Measurements from ENCODE around the gene VPS41. TPM values are rescaled to one million over a fixed set of nuclear protein-coding genes. Genes with fewer than 3 reads are reported as not detected.

The VPS41 gene
- total and polyA plus RNA-seq, 2 of the 13 experiments (the other 11 are each of a cell fraction or from before 2014, with no cell fraction given), result 12.1 to 43.4 TPM

- TF ChIP-seq IKZF4 (CRISPR knock-in tag; IDR thresholded peaks at IDR 0.05; ENCODE audit: borderline replicate concordance, low read depth, not compliant biosample characterization), result no peak
- TF ChIP-seq BATF2 (CRISPR knock-in tag; IDR thresholded peaks at IDR 0.05), result no peak
Observed at GRCh38 chr7:38694326-38694725, 214.7 kb downstream of the VPS41 start (continued).

GRCh38 chr7:38686888-38687287 lies 222.1 kb downstream of the VPS41 start:
- DNase-seq (ENCODE audit: low spot score), result no peak
- ChIA-PET CTCF (ENCODE audit: low intra/inter-chr PET ratio, low total read pairs) (no interaction called here), POLR2A (no interaction called here)
- no peak overlapping the region for H3K4me3 ChIP-seq (replicated peaks in 1 of 3; ENCODE audit: insufficient read depth in 1 of 3, low read depth in 2 of 3, low read length in 3 of 3)
- no peaks in the 10 kb centered on the region for H3K9me3 ChIP-seq (ENCODE audit: low read length)
- H3K27ac ChIP-seq (ENCODE audit: extremely low read length, insufficient read depth, low read length), result no peak overlapping the region
- H3K4me2 ChIP-seq (ENCODE audit: low read depth, low read length), result no peak overlapping the region
- WGBS (ENCODE audit: low lambda C conversion rate), result 15% methylated on average over 7 of the region's 7 CpGs
- BruUV-seq (replicated peaks), result no TSS peak
- TF ChIP-seq HMGXB3 (CRISPR knock-in tag; IDR thresholded peaks at IDR 0.05; ENCODE audit: borderline replicate concordance) (no peak), THYN1 (CRISPR knock-in tag; IDR thresholded peaks at IDR 0.05; ENCODE audit: borderline replicate concordance, low read depth) (no peak), ZNF18 (CRISPR knock-in tag; IDR thresholded peaks at IDR 0.05; ENCODE audit: insufficient replicate concordance) (no peak)
- intact Hi-C loops (cut with micrococcal nuclease; ENCODE audit: unreplicated experiment), result no loop called here
- 0 out of 5 replicates have a peak, but pooled peaks cover 1 to 5% of the 10 kb centered on the region in 2 experiments for H3K27me3 ChIP-seq (ENCODE audit: control insufficient read depth in 1 of 2, insufficient read depth in 2 of 2, low read length in 2 of 2)
- FAIRE-seq, result no peak
- no peaks in the 10 kb centered on the region for H4K20me1 ChIP-seq (ENCODE audit: insufficient read depth, low read length)
- H3K79me2 ChIP-seq (ENCODE audit: insufficient read depth, low read length), result no peaks in the 10 kb centered on the region
- no peaks in the 10 kb centered on the region for H3K36me3 ChIP-seq (replicated peaks in 1 of 2; ENCODE audit: control insufficient read depth in 1 of 2, insufficient read depth in 2 of 2, low read length in 2 of 2)
- no peak overlapping the region for H2AFZ ChIP-seq (ENCODE audit: low read length)
- no peak for ATAC-seq
- H3K4me1 ChIP-seq (ENCODE audit: insufficient read depth, low read length), result peaks cover 6% of the 10 kb centered on the region; the same call in 1 of the 2 replicates
- in situ Hi-C loops (cut with HindIII; ENCODE audit: extremely low pct_ligation_motif_present, low pct_unique_long_range_greater_than_20kb), result no loop called here
- H3K9ac ChIP-seq (ENCODE audit: insufficient read depth, low read depth, low read length), result no peak overlapping the region

Data from HepG2 (cell line).